Muscle of leg (tissue), 16 donors: ENCODE measurements around the gene GPC5. TPM values are rescaled to one million over a fixed set of nuclear protein-coding genes. Genes with fewer than 3 reads are reported as not detected.
"Not testable (repeated sequence)": the region's sequence is repeated elsewhere in the genome, so short reads cannot be mapped to it uniquely, and the experiment has no call there.

Experiments used
- DNase-seq: peaks from one replicate; pipeline ENCODE4 v3.0.0; 2013
- H3K27ac ChIP-seq: one replicate; pipeline ENCODE4 v1.5.1; 2013; ENCODE audit warnings: mild to moderate bottlenecking, low read length, control low read depth
- H3K27me3 ChIP-seq: one replicate; pipeline ENCODE4 v1.6.1; 2013; ENCODE audit warnings: low read length; ENCODE audit not compliant: control insufficient read depth, insufficient read depth
- H3K36me3 ChIP-seq: one replicate; pipeline ENCODE4 v1.6.1; 2013; ENCODE audit warnings: low read length; ENCODE audit not compliant: control insufficient read depth, insufficient read depth
- H3K4me1 ChIP-seq: one replicate; pipeline ENCODE4 v1.6.1; 2013; ENCODE audit warnings: low read length; ENCODE audit not compliant: control insufficient read depth, insufficient read depth
- H3K4me3 ChIP-seq: one replicate; pipeline ENCODE4 v1.5.1; 2013; ENCODE audit warnings: low read length, control low read depth
- H3K9me3 ChIP-seq: replicated peaks from 2 replicates; pipeline ENCODE4 v1.6.1; 2013; ENCODE audit warnings: low read depth, low read length; ENCODE audit not compliant: control insufficient read depth
- WGBS: methylation state at CpG from one replicate; pipeline ENCODE4 v1.1.5; 2013; ENCODE audit warnings: missing lambda C conversion rate; ENCODE audit not compliant: insufficient coverage; 5-methylcytosine and 5-hydroxymethylcytosine counted together
- long read RNA-seq, 11 donors: transcript quantifications; one replicate each; lab custom pipeline, GENCODE V29; 2026
- polyA plus RNA-seq, 8 donors: library from polyadenylated mRNA; unstranded; fragments of 120-200 nt; gene quantifications; one replicate each; pipeline versions ENCODE4 v1.2.1 to v1.2.3, GENCODE V29; 2013; ENCODE audit warnings: inconsistent platforms in 1 of 8, low replicate concordance in 1 of 8; ENCODE audit not compliant: insufficient read length in 8 of 8, insufficient read depth in 1 of 8
- total RNA-seq: library from RNA; stranded (reverse); fragments of 120-200 nt; gene quantifications from one replicate; pipeline ENCODE4 v1.2.4, GENCODE V29; 2013

Gene GPC5
- total RNA-seq (2.1 TPM), polyA plus RNA-seq (under 1 TPM; 0.15 to 0.98 (median 0.37) TPM)
- long read RNA-seq, donor 1 = 0 reads
- long read RNA-seq, donor 2 = 0 reads
- long read RNA-seq, donor 3 = 0 reads
- long read RNA-seq, donor 4 = 0 reads
- long read RNA-seq, donor 5 = 0 reads
- long read RNA-seq, donor 6 = 0 reads
- long read RNA-seq, donor 7 = 0 reads
- long read RNA-seq, donor 8 = 0 reads
- long read RNA-seq, donor 9 = 0 reads
- long read RNA-seq, donor 10 = 0 reads
- long read RNA-seq, donor 11 = 0 reads

DNA sequence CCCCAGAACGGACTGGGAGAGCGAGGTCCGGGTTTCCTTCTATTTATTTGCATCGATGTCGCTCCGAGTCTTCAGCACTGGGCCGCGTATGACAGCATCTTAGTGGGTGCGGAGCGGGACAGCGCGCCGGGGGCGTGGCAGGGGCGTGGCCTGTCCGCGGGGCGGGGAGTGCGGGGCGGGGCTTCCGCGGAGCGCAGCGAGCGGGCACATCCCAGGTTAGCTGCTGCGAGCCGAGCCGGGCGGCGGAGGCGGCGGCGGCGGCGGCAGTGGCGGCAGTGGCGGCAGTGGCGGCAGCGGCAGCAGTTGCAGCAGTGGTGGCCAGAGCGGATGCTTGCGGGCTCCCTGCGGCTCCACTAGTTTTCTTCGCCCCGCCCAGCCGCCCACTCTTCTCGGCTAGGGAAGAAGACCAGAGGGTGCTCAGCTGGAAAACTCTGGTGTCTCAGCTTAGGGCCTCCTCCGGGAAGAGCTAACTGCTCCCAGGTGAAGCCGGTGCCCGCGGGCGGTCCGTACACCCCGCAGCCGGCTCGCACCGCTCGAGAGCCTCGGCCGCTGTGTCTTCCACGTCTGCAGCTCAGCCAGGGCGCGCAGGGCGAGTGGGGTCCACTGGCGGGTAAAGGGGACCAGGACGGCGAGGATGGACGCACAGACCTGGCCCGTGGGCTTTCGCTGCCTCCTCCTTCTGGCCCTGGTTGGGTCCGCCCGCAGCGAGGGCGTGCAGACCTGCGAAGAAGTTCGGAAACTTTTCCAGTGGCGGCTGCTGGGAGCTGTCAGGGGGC is at the start of gene GPC5:
GPC5 (plus strand) TSS at position 209 of the 776 bp plus-strand sequence.
- Histone ChIP-seq H3K27ac (no peak within 1 kb of the TSS), H3K4me3 (peak within 1 kb of the TSS; percentile 45), H3K4me1 (peaks cover 9% of the 10 kb centered on the region), H3K36me3 (no peaks in the 10 kb centered on the region), H3K9me3 (no peaks in the 10 kb centered on the region), H3K27me3 (peaks cover 37% of the 10 kb centered on the region)
- under 1% methylated on average over 70 of the region's 76 CpGs for WGBS
- peak; percentile 76 for DNase-seq

GRCh38 chr13:91348906-91349435 is 49.5 kb upstream of the GPC5 start:
- WGBS = 0% methylated on average over 41 of the region's 46 CpGs
- Histone ChIP-seq H3K27ac (peak overlapping the region; percentile 63), H3K4me3 (peak overlapping the region; percentile 61), H3K4me1 (peaks cover 9% of the 10 kb centered on the region), H3K27me3 (peaks cover 5% of the 10 kb centered on the region), H3K36me3 (peaks cover 21% of the 10 kb centered on the region), H3K9me3 (no peaks in the 10 kb centered on the region)
- DNase-seq = peak; percentile 96

GRCh38 chr13:91349992-91350911 is 48.2 kb upstream of the GPC5 start:
- Histone ChIP-seq H3K4me1 (peaks cover 9% of the 10 kb centered on the region), H3K27me3 (peaks cover 5% of the 10 kb centered on the region), H3K36me3 (peaks cover 21% of the 10 kb centered on the region), H3K4me3 (no peak overlapping the region), H3K27ac (no peak overlapping the region), H3K9me3 (no peaks in the 10 kb centered on the region)
- no peak for DNase-seq
- 50% methylated on average over 2 of the region's 5 CpGs for WGBS

- Histone ChIP-seq H3K27ac (no peak overlapping the region), H3K4me3 (no peak overlapping the region), H3K4me1 (peaks cover 9% of the 10 kb centered on the region), H3K36me3 (peaks cover 25% of the 10 kb centered on the region), H3K9me3 (no peaks in the 10 kb centered on the region), H3K27me3 (peaks cover 5% of the 10 kb centered on the region)
- no peak for DNase-seq
- WGBS = no CpG with 5 or more reads among the region's 5 CpGs
These were observed 47.3 kb upstream of the GPC5 start for GRCh38 chr13:91351123-91351522.

- DNase-seq = no peak
- Histone ChIP-seq H3K4me1 (peaks cover 6% of the 10 kb centered on the region), H3K36me3 (peaks cover 27% of the 10 kb centered on the region), H3K9me3 (no peaks in the 10 kb centered on the region), H3K27ac (no peak overlapping the region), H3K27me3 (peaks cover 2% of the 10 kb centered on the region), H3K4me3 (no peak overlapping the region)
- no CpG with 5 or more reads among the region's 2 CpGs for WGBS
These were observed 46.4 kb upstream of the GPC5 start for GRCh38 chr13:91351980-91352379.

- H3K4me3 ChIP-seq, DNase-seq, H3K27me3 ChIP-seq, H3K4me1 ChIP-seq, H3K27ac ChIP-seq, H3K9me3 ChIP-seq: not testable (repeated sequence)
- peaks cover 28% of the 10 kb centered on the region for H3K36me3 ChIP-seq
- WGBS = no CpG with 5 or more reads among the region's 7 CpGs
These were observed 45.5 kb upstream of the GPC5 start for GRCh38 chr13:91352891-91353290.

GRCh38 chr13:91353494-91353893 is 44.9 kb upstream of the GPC5 start:
- no CpG with 5 or more reads among the region's 1 CpG for WGBS
- Histone ChIP-seq H3K27ac (no peak overlapping the region), H3K36me3 (peaks cover 28% of the 10 kb centered on the region), H3K4me1 (peaks cover 4% of the 10 kb centered on the region), H3K4me3 (no peak overlapping the region), H3K9me3 (no peaks in the 10 kb centered on the region), H3K27me3 (no peaks in the 10 kb centered on the region)
- DNase-seq = no peak

GRCh38 chr13:91355099-91355825 is 43.2 kb upstream of the GPC5 start:
- Histone ChIP-seq H3K9me3 (no peaks in the 10 kb centered on the region), H3K36me3 (peaks cover 26% of the 10 kb centered on the region), H3K27ac (no peak overlapping the region), H3K27me3 (no peaks in the 10 kb centered on the region), H3K4me3 (no peak overlapping the region), H3K4me1 (peaks cover 4% of the 10 kb centered on the region)
- WGBS = no CpG with 5 or more reads among the region's 6 CpGs
- no peak for DNase-seq
